Prostate gland (tissue), 2 donors: ENCODE measurements around the gene CSNK1G1. TPM values are rescaled to one million over a fixed set of nuclear protein-coding genes. Genes with fewer than 3 reads are reported as not detected.

ENCODE experiments used
- DNase-seq: peaks from one replicate; pipeline ENCODE4 v3.0.0-alpha.2; 2019; ENCODE audit warnings: low spot score
- H3K27ac ChIP-seq, 2 donors: fragments of 200-600 bp; sonication (generic); 2 replicates each; pipeline ENCODE4 v1.5.1; 2017 to 2019
- H3K27me3 ChIP-seq: fragments of 200-600 bp; sonication (generic); replicated peaks from 2 replicates; pipeline ENCODE4 v1.5.1; 2019; ENCODE audit not compliant: insufficient read depth
- H3K36me3 ChIP-seq, 2 donors: fragments of 200-600 bp; sonication (generic); 1 replicate in 1 of 2; 2 replicates in 1 of 2; pipeline versions ENCODE4 v1.5.1 to v1.8.1; 2017 to 2019
- H3K4me1 ChIP-seq: fragments of 200-600 bp; sonication (generic); replicated peaks from 2 replicates; pipeline ENCODE4 v1.5.1; 2019
- H3K4me3 ChIP-seq, 2 donors: fragments of 200-600 bp; sonication (generic); 2 replicates each; pipeline ENCODE4 v1.5.1; 2017 to 2019
- H3K9me3 ChIP-seq: fragments of 200-600 bp; sonication (generic); 2 replicates; pipeline ENCODE4 v1.5.1; 2017
- CTCF ChIP-seq, 4 experiments: fragments of 200-600 bp in 2 of 4; fragments of 450-650 bp in 2 of 4; sonication (generic) in 2 of 4; IDR thresholded peaks; 1 replicate in 3 of 4; 2 replicates in 1 of 4; pipeline ENCODE4 v1.5.1; 2016 to 2019; ENCODE audit warnings: antibody characterized with exemption in 4 of 4, mild to moderate bottlenecking in 2 of 4, moderate library complexity in 2 of 4
- POLR2A ChIP-seq: fragments of 450-650 bp; IDR thresholded peaks from one replicate; pipeline ENCODE4 v1.6.1; 2016; ENCODE audit warnings: antibody characterized with exemption, mild to moderate bottlenecking
- POLR2AphosphoS5 ChIP-seq: sonication (generic); formaldehyde crosslinking; IDR thresholded peaks from one replicate; pipeline ENCODE4 v1.6.1; 2017; ENCODE audit warnings: antibody characterized with exemption
- WGBS: methylation state at CpG from one replicate; pipeline ENCODE4 v1.1.5; 2018; 5-methylcytosine and 5-hydroxymethylcytosine counted together
- intact Hi-C: fragments of 100-400 bp; cut with DNase I; formaldehyde crosslinking; loops from one replicate; pipeline ENCODE4 v1.14.2; 2022
- total RNA-seq, 2 donors: library from RNA; depleted of rRNA; stranded (reverse); fragments of >200 nt; gene quantifications; one replicate each; pipeline ENCODE4 v1.1.0, GENCODE V29; 2016

The CSNK1G1 gene
- total RNA-seq, 2 donors from 2014 or later, result 9.2 to 20.6 TPM

- intact Hi-C loops, result no loop called here
- Histone ChIP-seq H3K36me3 (no peaks in the 10 kb centered on the region), H3K9me3 (no peaks in the 10 kb centered on the region), H3K4me1 (no peaks in the 10 kb centered on the region), H3K27me3 (no peaks in the 10 kb centered on the region), H3K4me3 (no peak overlapping the region), H3K27ac (no peak overlapping the region)
- no peak for DNase-seq
- TF ChIP-seq POLR2A (no peak), CTCF (IDR thresholded peaks at IDR 0.05) (no peak), POLR2AphosphoS5 (no peak)
- 62% methylated on average over 14 of the region's 14 CpGs for WGBS
These were observed 211.2 kb downstream of the CSNK1G1 start for GRCh38 chr15:64144565-64145281.

- Histone ChIP-seq H3K9me3 (no peaks in the 10 kb centered on the region), H3K27ac (no peak overlapping the region), H3K4me1 (no peaks in the 10 kb centered on the region), H3K27me3 (no peaks in the 10 kb centered on the region), H3K36me3 (no peaks in the 10 kb centered on the region), H3K4me3 (no peak overlapping the region)
- 75% methylated on average over 8 of the region's 8 CpGs for WGBS
- intact Hi-C loops, result no loop called here
- TF ChIP-seq CTCF (IDR thresholded peaks at IDR 0.05) (no peak), POLR2A (no peak), POLR2AphosphoS5 (no peak)
- no peak for DNase-seq
These were observed 211.8 kb downstream of the CSNK1G1 start for GRCh38 chr15:64144192-64144564.

DNA sequence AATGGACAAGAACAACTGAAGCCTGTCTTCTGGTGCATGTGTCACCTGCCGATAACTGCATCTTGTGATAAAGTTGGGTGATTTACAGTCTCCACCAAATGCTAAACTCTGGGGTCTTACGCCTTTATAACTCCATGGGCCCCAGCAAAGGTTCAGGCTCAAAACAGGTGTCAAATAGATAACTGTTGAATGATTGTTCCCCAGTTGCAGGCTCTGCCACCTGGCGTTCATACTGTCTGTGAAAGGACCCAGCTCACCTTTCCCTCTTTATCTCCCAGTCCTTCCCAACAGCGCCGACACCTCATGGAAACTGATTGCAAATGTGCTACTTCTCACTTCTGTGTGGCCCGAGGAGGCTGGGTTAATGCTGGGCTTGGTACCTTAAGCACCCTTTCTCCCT is 212.7 kb downstream of the CSNK1G1 start:
- Histone ChIP-seq H3K36me3 (no peaks in the 10 kb centered on the region), H3K27me3 (no peaks in the 10 kb centered on the region), H3K27ac (no peak overlapping the region), H3K4me1 (no peaks in the 10 kb centered on the region), H3K9me3 (no peaks in the 10 kb centered on the region), H3K4me3 (no peak overlapping the region)
- TF ChIP-seq POLR2A (no peak), CTCF (IDR thresholded peaks at IDR 0.05) (no peak), POLR2AphosphoS5 (no peak)
- no peak for DNase-seq
- intact Hi-C loops, result no loop called here
- 85% methylated on average over 6 of the region's 6 CpGs for WGBS

DNA sequence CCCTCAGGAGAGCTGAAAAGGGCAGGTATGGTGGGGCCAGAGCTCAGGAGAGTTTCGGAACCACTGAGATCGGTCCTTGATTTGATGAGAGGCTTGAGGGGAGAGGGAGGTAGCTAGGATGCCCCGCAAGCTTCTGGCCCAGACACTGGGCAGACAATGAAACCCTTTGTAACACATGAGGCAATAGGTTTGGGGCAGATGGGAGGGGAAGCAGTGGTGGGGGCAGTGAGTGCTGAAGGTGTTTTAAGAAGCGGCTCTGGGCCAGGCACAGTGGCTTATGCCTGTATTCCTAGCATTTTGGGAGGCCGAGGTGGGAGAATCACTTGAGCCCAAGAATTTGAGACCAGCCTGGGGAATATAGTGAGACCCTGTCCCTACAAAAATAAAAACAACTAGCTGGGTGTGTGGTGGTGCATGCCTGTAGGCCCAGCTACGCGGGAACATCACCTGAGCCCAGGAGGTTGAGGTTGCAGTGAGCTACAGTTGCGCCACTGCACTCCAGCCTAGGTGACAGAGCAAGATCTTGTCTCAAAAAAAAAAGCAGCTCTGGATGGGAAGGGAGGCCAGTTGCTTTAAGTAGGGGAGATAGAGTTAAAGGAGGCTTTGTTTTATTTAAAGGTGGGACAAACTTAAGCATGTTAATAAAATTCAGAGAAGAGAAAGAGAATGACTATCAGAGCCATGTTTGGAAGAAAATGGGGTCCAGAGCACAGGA is 214.0 kb downstream of the CSNK1G1 start:
- no peak for DNase-seq
- no peak for TF ChIP-seq POLR2AphosphoS5
- no peak for TF ChIP-seq CTCF (IDR thresholded peaks at IDR 0.05)
- TF ChIP-seq POLR2A, result no peak
- H3K9me3 ChIP-seq, result no peaks in the 10 kb centered on the region
- no peak overlapping the region for H3K4me3 ChIP-seq
- peaks cover 0 to 6% of the 10 kb centered on the region in 2 donors for H3K36me3 ChIP-seq
- 80% methylated on average over 8 of the region's 8 CpGs for WGBS
- H3K27ac ChIP-seq, result no peak overlapping the region
- no peaks in the 10 kb centered on the region for H3K27me3 ChIP-seq
- intact Hi-C loops, result no loop called here
- no peaks in the 10 kb centered on the region for H3K4me1 ChIP-seq
